T47D (cell line): ENCODE results near the gene BAG2.
A peak's percentile ranks its signal among the peaks of the same experiment; 100 is the strongest.

Experiments used
- DNase-seq, 2 experiments: peaks; one replicate each; pipeline versions ENCODE4 v3.0.0 to v3.0.0-alpha.2; 2011 to 2012; ENCODE audit warnings: low read depth in 1 of 2, low spot score in 1 of 2
- JUND ChIP-seq: IDR thresholded peaks from 2 replicates; pipeline ENCODE4 v1.6.1; 2012; ENCODE audit warnings: low read depth
- in situ Hi-C: cut with HindIII; loops from 2 replicates; pipeline ENCODE4 v1.10.0; 2016; ENCODE audit warnings: low sequenced_read_pairs, low pct_unique_long_range_greater_than_20kb

The BAG2 gene

GRCh38 chr6:57172136-57173055, at the start of gene BAG2:
Gene BAG2, plus strand, starts transcription at chr6:57172326. Its CDS starts 372 bp downstream, at chr6:57172698.
- in situ Hi-C loops = no loop called here
- no peak for TF ChIP-seq JUND
- DNase-seq = peak; percentile 58 to 69

- no peak for TF ChIP-seq JUND
- no peak for DNase-seq
- in situ Hi-C loops = no loop called here
These were observed 49.0 kb upstream of the BAG2 start for GRCh38 chr6:57123111-57123510.

GRCh38 chr6:57127763-57128162, 44.4 kb upstream of the BAG2 start:
- no peak for DNase-seq
- no peak for TF ChIP-seq JUND
- in situ Hi-C loops = no loop called here

DNA sequence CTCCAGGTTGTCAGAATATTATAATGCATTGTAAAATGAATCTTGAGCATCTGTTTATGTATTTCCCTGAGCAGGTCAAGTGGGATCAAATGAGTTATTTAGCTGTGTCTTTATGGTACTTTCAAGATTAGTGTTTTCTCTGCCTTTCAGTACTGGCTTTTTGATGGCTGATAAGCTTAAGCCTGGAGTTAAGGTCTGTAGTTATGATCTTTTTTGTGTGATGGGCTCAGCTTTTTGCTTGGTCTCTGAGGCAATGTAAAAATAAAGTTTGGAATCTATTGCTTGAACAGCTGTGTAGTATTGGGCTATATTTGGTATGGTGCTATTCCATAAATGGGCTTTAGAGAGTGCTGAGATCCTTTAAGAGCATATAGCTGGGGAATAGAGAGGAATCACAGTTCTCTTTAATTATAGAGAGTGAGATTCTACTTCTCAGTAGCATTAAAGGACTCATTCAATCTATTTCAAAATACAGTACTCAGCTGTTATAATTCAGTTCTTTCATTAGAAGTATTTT, 41.4 kb upstream of the BAG2 start:
- DNase-seq = no peak
- in situ Hi-C loops = no loop called here
- no peak for TF ChIP-seq JUND

- in situ Hi-C loops = no loop called here
- DNase-seq = no peak
- no peak for TF ChIP-seq JUND
These were observed 37.2 kb upstream of the BAG2 start for GRCh38 chr6:57134954-57135353.

GRCh38 chr6:57135885-57136284, 36.2 kb upstream of the BAG2 start:
- no peak for TF ChIP-seq JUND
- in situ Hi-C loops = no loop called here
- DNase-seq = no peak

- no peak for TF ChIP-seq JUND
- in situ Hi-C loops = no loop called here
- no peak for DNase-seq
These were observed 34.8 kb upstream of the BAG2 start for GRCh38 chr6:57137350-57137749.

GRCh38 chr6:57138026-57138425, 34.1 kb upstream of the BAG2 start:
- no peak for DNase-seq
- in situ Hi-C loops = no loop called here
- no peak for TF ChIP-seq JUND

DNA sequence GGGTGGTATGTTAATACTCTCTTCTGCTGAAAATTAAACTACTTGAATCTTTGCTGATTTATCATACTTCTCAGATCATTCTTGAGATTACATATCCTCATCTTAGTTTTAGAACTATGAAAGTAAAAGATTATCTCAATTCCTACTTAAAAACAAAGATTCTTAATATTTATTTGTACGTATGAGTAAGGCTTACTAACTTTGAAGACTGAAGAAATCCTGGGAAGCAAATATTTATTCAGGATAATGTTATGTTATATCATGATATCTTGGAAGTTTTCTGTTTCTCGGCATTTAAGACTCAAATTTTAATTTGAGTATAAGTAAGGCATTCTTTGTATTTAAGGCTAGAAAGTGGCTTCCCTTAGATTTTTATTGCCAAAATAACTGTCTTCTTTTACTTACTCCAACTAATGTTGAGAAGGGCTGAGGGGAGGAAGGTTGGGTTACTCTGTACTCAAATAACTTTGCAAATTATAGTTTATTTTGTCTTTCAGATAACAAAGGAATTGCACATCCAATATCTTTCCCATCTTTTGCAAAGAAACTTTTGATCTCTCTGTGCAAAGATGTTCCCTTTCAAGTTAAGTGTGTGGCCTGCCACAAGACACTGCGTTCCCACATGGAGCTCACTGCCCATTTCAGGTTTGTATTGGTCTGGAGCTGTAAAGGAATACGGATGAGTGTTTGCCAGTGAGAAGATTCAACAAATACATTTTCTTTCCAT, 30.5 kb upstream of the BAG2 start:
- no peak for TF ChIP-seq JUND
- DNase-seq = no peak
- in situ Hi-C loops = no loop called here

DNA sequence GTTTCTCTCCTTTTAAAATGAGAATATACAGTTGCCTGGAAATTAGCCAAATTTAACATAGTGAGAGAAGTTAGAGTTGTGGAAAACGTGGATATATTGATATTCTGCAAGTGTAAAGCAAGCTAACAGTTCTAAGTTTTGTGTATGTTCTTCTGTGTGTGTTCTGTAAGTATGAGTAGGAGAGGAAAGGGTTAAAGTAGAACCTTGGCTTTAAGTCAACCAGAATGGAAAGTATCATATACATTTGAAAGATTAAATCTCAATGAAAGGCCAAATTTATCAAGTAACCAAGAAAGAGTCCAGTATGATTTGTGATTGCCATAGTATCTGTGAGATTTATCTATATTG, 30.0 kb upstream of the BAG2 start:
- DNase-seq = no peak
- TF ChIP-seq JUND = no peak
- in situ Hi-C loops = no loop called here

DNA sequence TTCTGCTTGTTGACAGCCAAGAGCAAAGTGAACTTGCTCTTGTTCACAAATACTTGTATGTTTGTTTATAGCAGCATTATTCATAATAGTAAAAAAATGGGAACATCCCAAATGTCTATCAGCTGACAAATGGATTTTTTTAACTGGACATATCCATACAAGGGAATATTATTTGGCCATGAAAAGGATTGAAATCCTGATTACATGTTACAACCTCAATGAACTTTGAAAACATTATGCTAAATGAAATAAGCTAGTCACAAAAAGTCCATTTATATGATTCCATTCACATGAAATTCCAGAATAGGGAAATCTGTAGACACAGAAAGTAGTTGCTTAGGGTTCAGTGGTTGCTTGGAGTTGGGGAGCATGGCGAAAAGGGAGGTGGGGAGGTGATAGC, 28.4 kb upstream of the BAG2 start:
- DNase-seq = no peak
- in situ Hi-C loops = no loop called here
- no peak for TF ChIP-seq JUND

GRCh38 chr6:57147401-57147800, 24.7 kb upstream of the BAG2 start:
- in situ Hi-C loops = no loop called here
- no peak for TF ChIP-seq JUND
- no peak for DNase-seq

GRCh38 chr6:57147955-57148858, 23.9 kb upstream of the BAG2 start:
- in situ Hi-C loops = no loop called here
- TF ChIP-seq JUND = no peak
- DNase-seq = no peak
